Heart left ventricle (tissue), 16 donors: ENCODE data around the gene SYN1. TPM values are rescaled to one million over a fixed set of nuclear protein-coding genes. Genes with fewer than 3 reads are reported as not detected.
A peak's percentile ranks its signal among the peaks of the same experiment; 100 is the strongest.

ENCODE experiments used
- ATAC-seq, 4 donors: fragments of 200-7000 bp; cut with Tn5 transposase; one replicate each; pipeline ENCODE4 v1.9.1; 2020 to 2022; ENCODE audit warnings: moderate library complexity in 4 of 4, mild to moderate bottlenecking in 3 of 4, moderate number of reproducible peaks in 1 of 4
- DNase-seq, 5 donors: peaks; one replicate each; pipeline ENCODE4 v3.0.0-alpha.2; 2020
- H3K27ac ChIP-seq, 12 donors: fragments of 200-600 bp; sonication (generic) in 4 of 12; one replicate each; pipeline versions ENCODE4 v1.5.0 to v1.8.0; 2016 to 2022; ENCODE audit warnings: mild to moderate bottlenecking in 2 of 12
- H3K27me3 ChIP-seq, 9 donors: fragments of 200-600 bp; sonication (generic) in 2 of 9; one replicate each; pipeline versions ENCODE4 v1.5.1 to v1.8.0; 2016 to 2022; ENCODE audit warnings: mild to moderate bottlenecking in 3 of 9
- H3K36me3 ChIP-seq, 9 donors: fragments of 200-600 bp; sonication (generic) in 2 of 9; one replicate each; pipeline versions ENCODE4 v1.5.0 to v1.8.0; 2018 to 2022; ENCODE audit warnings: mild to moderate bottlenecking in 2 of 9
- H3K4me1 ChIP-seq, 12 donors: fragments of 200-600 bp; sonication (generic) in 4 of 12; one replicate each; pipeline versions ENCODE4 v1.5.0 to v1.8.0; 2016 to 2022; ENCODE audit warnings: mild to moderate bottlenecking in 3 of 12
- H3K4me3 ChIP-seq, 12 donors: fragments of 200-600 bp; sonication (generic) in 4 of 12; one replicate each; pipeline versions ENCODE4 v1.5.0 to v1.8.0; 2017 to 2022; ENCODE audit warnings: mild to moderate bottlenecking in 9 of 12, moderate library complexity in 4 of 12
- H3K9me3 ChIP-seq, 12 donors: fragments of 200-600 bp; sonication (generic) in 4 of 12; one replicate each; pipeline versions ENCODE4 v1.5.0 to v1.8.0; 2016 to 2022; ENCODE audit warnings: mild to moderate bottlenecking in 1 of 12
- CTCF ChIP-seq, 12 donors: fragments of 200-600 bp; sonication (generic) in 4 of 12; IDR thresholded peaks; one replicate each; pipeline versions ENCODE4 v1.5.0 to v1.8.0; 2018 to 2022; ENCODE audit warnings: antibody characterized with exemption in 12 of 12, mild to moderate bottlenecking in 5 of 12
- POLR2A ChIP-seq, 2 donors: fragments of 450-650 bp; IDR thresholded peaks; one replicate each; pipeline ENCODE4 v1.6.1; 2017; ENCODE audit warnings: antibody characterized with exemption in 2 of 2, mild to moderate bottlenecking in 2 of 2, moderate library complexity in 2 of 2
- WGBS, 4 donors: extraction: QIAGEN DNeasy Blood & Tissue Kit in 2 of 4; methylation state at CpG; one replicate each; pipeline versions ENCODE4 v1.1.5 to v1.1.7; 2013 to 2018; 5-methylcytosine and 5-hydroxymethylcytosine counted together
- intact Hi-C, 10 donors: fragments of 100-400 bp; cut with DNase I; formaldehyde crosslinking; loops; one replicate each; pipeline versions ENCODE4 v1.11.1 to v1.14.2; 2022
- polyA plus RNA-seq, 2 donors: library from polyadenylated mRNA; stranded (reverse); fragments of 200-250 nt; gene quantifications; one replicate each; pipeline ENCODE4 v1.2.3, GENCODE V29; 2013
- total RNA-seq, 9 donors: library from RNA; depleted of rRNA in 2 of 9; stranded (reverse); fragments of >200 nt in 2 of 9; fragmentation: NEBNext Ultra II Directional in 3 of 9; extraction: Animal tissue kit (Norgen Biotek cat#: 25700) in 3 of 9; gene quantifications; one replicate each; pipeline versions ENCODE4 v1.1.0 to v1.2.4, GENCODE V29; 2016 to 2023
- donor health status: ischemic (EF 13 %, LVEDD 7.1; RV severe dilation, severe dysfunction).
- donor health status: healthy with polysubstance abuse.
- donor health status: DM: no; HTN: yes; CAD: no.
- donor health status: DM: no; HTN: no; CAD: no.
- donor health status: ischemic (EF 25% LVEDD 6.9; RV normal size, moderate dysfunction).
- donor health status: ischemic (EF 25% LVEDD 5.7; RV mildly dilated, moderate dysfunction).
- donor health status: healthy.
- donor health status: DM: yes; HTN: yes; CAD: no.
- donor health status: ischemic (EF 35%, LVEDD 5.7; RV mildly dilated, moderate dysfunction).
- donor health status: nonischemic (EF 11% LVEDD 7.7; RV severe dilation, severe dysfunction).
- donor health status: DM: yes; HTN: yes; CAD: no.
- donor health status: PGD.
- donor health status: ischemic (EF 29% LVEDD 5.4; RV normal size, mild dysfunction).
- donor health status: nonischemic (EF 23%, LVEDD 6.1; RV moderate dilation, normal function).

SYN1 gene
- total and polyA plus RNA-seq, 11 donors = 7.1 to 20.5 (median 11.3) TPM

GRCh38 chrX:47643926-47644325 is 24.3 kb upstream of the SYN1 start:
- intact Hi-C loops = loop anchor here in 7 of 10 donors (5.0 to 10.0 kb wide), 6 partner anchors 59 to 449 kb away; partner anchors contain the start of genes ARAF (in 5 of the 7), UBA1 (in 2 of the 7) and TIMP1 (in 1 of the 7)

GRCh38 chrX:47638816-47639215 is 19.2 kb upstream of the SYN1 start:
- TF ChIP-seq POLR2A (IDR thresholded peaks at IDR 0.05) (no peak), CTCF (IDR thresholded peaks at IDR 0.05) (no peak)
- Histone ChIP-seq H3K4me3 (no peak overlapping the region), H3K36me3 (peaks cover 0 to 63% (median 34%) of the 10 kb centered on the region in 9 donors), H3K4me1 (peaks cover 0 to 6% (median 0%) of the 10 kb centered on the region in 12 donors), H3K27ac (no peak overlapping the region), H3K27me3 (no peaks in the 10 kb centered on the region), H3K9me3 (peaks cover 0 to 8% (median 0%) of the 10 kb centered on the region in 12 donors)
- DNase-seq (no peak), ATAC-seq (no peak)
- intact Hi-C loops = loop anchor here in 1 of 10 donors (10.0 kb wide), 1 partner anchor 74 kb away; the partner anchor contains the start of gene ARAF
- WGBS, 4 donors = 86 to 94% (median 91%) methylated on average over 11 to 14 of the region's 14 CpGs

More at GRCh38 chrX:47643926-47644325, 24.3 kb upstream of the SYN1 start:
- Histone ChIP-seq H3K27me3 (peaks cover 0 to 4% (median 0%) of the 10 kb centered on the region in 9 donors), H3K27ac (peak overlapping the region in 4 of 12 donors; percentile 10 to 52 (median 30)), H3K4me3 (no peak overlapping the region), H3K9me3 (peaks cover 0 to 8% (median 0%) of the 10 kb centered on the region in 12 donors), H3K36me3 (peaks cover 0 to 24% (median 19%) of the 10 kb centered on the region in 9 donors), H3K4me1 (peaks cover 0 to 11% (median 4%) of the 10 kb centered on the region in 12 donors)
- TF ChIP-seq CTCF (IDR thresholded peaks at IDR 0.05) (peak in 10 of 12 donors; percentile 10 to 49 (median 32)), POLR2A (IDR thresholded peaks at IDR 0.05) (no peak)
- peak; percentile 19 to 84 (median 48) for ATAC-seq
- no peak for DNase-seq
- WGBS, 4 donors = 11 to 31% (median 21%) methylated on average over 2 of the region's 2 CpGs

- peak overlapping the region in 6 of 12 donors; percentile 21 to 49 (median 40) for H3K4me3 ChIP-seq
Observed at GRCh38 chrX:47637546-47638195, 18.0 kb upstream of the SYN1 start.

More at GRCh38 chrX:47637546-47638195, 18.0 kb upstream of the SYN1 start:
- no peak for TF ChIP-seq POLR2A (IDR thresholded peaks at IDR 0.05)
- peak in 2 of 12 donors; percentile 4 to 24 for TF ChIP-seq CTCF (IDR thresholded peaks at IDR 0.05)
- Histone ChIP-seq H3K4me1 (peaks cover 0 to 4% (median 0%) of the 10 kb centered on the region in 12 donors), H3K36me3 (peaks cover 0 to 63% (median 34%) of the 10 kb centered on the region in 9 donors), H3K9me3 (peaks cover 0 to 8% (median 0%) of the 10 kb centered on the region in 12 donors), H3K27me3 (no peaks in the 10 kb centered on the region), H3K27ac (no peak overlapping the region)
- WGBS, 4 donors = 43 to 76% (median 64%) methylated on average over 23 to 31 of the region's 31 CpGs
- intact Hi-C loops = loop anchor here in 1 of 10 donors (10.0 kb wide), 1 partner anchor 73 kb away; the partner anchor contains the start of gene ARAF
- ATAC-seq (peak in 3 of 4 donors; percentile 83 to 92 (median 85)), DNase-seq (peak in 4 of 5 donors; percentile 33 to 54 (median 42))
